GM10266 (cell line): ENCODE results near the gene RNASEH2C.

Experiments
- DNase-seq: peaks from one replicate; pipeline ENCODE4 v3.0.0; 2012; ENCODE audit errors: extremely low spot score
- TF ChIP-seq, protein P1 (sequence below): IDR thresholded peaks from 2 replicates; pipeline ENCODE4 v1.5.1; 2012; ENCODE audit warnings: mild to moderate bottlenecking, low read depth; ENCODE audit not compliant: control insufficient read depth, insufficient read depth; ENCODE audit errors: missing control alignments

Gene RNASEH2C

DNA sequence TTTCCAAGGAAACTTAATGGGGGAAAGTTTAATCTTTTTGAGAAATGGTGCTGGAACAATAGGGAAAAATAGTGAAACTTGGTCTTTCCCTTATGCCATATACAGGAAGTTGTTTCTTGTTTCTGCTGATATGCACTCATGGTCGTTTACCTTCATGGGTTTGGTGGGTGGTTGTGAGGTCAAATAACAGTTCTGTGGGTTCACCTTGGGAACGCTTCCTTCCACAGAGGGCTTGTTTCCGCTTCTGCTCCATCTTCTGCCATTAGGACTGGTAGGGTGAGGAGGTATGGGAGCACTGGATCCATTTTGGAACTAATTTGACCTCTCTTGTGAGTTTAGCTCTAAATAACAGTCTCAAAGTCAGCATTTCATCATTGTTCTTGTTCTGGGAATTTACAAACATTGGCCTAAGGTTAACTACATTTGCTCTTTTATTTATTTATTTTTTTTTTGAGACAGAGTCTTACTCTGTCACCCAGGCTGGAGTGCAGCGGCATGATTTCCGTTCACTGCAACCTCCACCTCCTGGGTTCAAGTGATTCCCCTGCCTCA lies 40.3 kb downstream of the RNASEH2C start:
- DNase-seq, result no peak

DNA sequence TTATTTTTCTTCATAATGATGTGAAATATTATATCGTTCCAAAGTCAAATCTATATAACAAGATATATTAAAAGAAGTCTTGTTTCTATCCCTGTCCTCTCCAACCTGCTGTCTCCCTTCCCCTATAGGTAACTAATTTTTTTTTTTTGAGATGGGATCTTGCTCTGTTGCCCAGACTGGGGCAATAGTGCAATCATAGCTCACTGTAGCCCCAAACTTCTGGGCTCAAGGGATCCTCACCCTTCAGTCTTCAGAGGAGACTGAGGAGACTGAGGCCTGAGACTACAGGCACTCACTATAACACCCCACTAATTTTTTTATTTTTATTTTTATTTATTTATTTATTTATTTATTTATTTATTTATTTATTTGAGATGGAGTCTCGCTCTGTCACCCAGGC lies 47.6 kb downstream of the RNASEH2C start:
- TF ChIP-seq, protein P1, sequence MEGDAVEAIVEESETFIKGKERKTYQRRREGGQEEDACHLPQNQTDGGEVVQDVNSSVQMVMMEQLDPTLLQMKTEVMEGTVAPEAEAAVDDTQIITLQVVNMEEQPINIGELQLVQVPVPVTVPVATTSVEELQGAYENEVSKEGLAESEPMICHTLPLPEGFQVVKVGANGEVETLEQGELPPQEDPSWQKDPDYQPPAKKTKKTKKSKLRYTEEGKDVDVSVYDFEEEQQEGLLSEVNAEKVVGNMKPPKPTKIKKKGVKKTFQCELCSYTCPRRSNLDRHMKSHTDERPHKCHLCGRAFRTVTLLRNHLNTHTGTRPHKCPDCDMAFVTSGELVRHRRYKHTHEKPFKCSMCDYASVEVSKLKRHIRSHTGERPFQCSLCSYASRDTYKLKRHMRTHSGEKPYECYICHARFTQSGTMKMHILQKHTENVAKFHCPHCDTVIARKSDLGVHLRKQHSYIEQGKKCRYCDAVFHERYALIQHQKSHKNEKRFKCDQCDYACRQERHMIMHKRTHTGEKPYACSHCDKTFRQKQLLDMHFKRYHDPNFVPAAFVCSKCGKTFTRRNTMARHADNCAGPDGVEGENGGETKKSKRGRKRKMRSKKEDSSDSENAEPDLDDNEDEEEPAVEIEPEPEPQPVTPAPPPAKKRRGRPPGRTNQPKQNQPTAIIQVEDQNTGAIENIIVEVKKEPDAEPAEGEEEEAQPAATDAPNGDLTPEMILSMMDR, result no peak
- no peak for DNase-seq

More for the DNA sequence above, 40.3 kb downstream of the RNASEH2C start:
- TF ChIP-seq, protein P1, result no peak

DNA sequence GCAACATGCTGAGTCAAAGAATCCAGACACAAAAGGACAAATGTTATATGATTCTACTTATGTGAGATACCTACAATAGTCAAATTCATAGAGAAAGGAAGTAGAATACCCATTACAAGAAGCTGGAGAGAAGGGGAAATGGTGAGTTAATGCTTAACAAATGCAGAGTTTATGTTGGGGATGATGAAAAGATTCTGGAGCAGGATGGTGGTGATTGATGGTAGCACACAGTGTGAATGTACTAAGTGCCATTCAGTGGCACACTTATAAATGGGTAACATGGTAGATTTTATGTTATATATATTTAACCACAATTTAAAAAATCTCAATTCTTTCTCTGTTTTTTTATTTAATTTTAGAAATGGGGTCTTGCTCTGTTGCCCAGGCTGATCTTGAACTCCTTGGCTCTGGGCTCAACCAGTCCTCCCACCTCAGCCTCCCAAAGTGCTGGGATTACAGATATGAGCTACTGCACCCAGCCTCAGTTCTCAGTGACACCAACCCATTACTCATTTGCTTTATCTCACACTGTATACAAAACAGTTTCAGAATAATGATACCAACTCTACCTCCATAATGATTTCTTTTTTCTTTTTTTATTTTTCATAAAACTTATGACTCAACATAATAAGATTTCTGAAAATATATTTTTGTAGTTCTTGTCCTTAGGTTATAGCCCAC lies 48.3 kb downstream of the RNASEH2C start:
- DNase-seq, result no peak
- TF ChIP-seq, protein P1, result no peak
